ENCODE data around the gene AATF.

AATF gene

DNA sequence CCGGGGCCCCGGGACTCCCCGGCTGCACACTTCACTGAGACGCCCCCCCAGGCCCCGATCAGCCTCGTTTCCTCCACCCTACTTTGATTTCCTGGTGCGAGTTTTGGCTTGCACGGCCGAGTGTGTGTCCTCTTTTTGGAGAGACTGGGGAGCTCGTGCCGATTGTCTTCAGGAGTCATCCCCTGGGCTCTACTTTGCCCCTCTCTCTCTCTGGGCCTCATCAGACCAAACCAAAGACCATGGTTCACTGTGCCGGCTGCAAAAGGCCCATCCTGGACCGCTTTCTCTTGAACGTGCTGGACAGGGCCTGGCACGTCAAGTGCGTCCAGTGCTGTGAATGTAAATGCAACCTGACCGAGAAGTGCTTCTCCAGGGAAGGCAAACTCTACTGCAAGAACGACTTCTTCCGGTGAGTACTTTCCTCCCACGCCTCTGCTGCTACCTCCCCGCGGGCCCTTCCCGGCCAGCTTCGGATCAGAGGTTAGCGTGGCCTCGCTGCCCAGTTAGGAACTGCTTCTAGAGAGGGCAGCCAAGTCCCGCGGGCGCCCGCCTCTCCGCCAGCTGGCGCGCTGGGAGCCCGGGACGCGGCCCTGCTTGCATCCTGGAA is 10.7 kb upstream of the AATF start:
- no peak overlapping the region for H3K4me3 ChIP-seq (ENCODE audit: low read depth in 1 of 2, low read length in 2 of 2)
- H3K4me1 ChIP-seq (ENCODE audit: insufficient read depth, low read length): peaks cover 39% of the 10 kb centered on the region
- H3K9ac ChIP-seq (ENCODE audit: low read length): no peak overlapping the region

DNA sequence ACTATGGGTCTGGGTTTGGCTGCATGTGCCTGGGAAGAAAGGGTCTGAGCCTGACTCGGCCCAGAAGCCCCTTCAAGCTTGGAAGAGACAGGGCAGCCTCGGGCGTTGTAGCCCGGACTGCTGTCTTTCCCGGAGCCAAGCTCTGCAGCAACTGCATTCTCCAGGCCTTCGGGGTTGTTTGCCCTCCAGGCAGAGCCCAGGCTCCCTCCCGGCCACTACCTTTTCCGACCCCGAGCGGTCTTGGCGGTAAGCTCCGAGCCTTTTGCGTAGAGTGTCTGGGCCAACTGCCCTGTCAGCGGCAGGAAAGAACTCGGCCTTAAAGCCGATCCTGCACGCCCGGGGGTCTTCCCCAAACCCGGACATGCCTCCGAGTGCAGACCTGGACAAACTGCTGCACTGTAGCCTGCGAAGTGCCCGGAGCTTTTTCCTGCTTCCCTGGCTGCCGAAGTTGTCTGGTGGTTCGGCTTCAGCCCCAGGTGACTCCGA is 10.1 kb upstream of the AATF start:
- no peak overlapping the region for H3K4me3 ChIP-seq (ENCODE audit: low read depth in 1 of 2, low read length in 2 of 2)
- peaks cover 36% of the 10 kb centered on the region for H3K4me1 ChIP-seq (ENCODE audit: insufficient read depth, low read length)
- H3K36me3 ChIP-seq (ENCODE audit: insufficient read depth, low read length): no peaks in the 10 kb centered on the region
- H3K27ac ChIP-seq (ENCODE audit: low read depth, low read length): no peak overlapping the region
- H3K9me3 ChIP-seq (ENCODE audit: low read length): no peaks in the 10 kb centered on the region
- no peak overlapping the region for H3K9ac ChIP-seq (ENCODE audit: low read length)
- peaks cover 96 to 98% of the 10 kb centered on the region in 2 donors for H3K27me3 ChIP-seq (ENCODE audit: control insufficient read depth in 1 of 2, insufficient read depth in 2 of 2, low read length in 2 of 2)

More for the DNA sequence above, 10.7 kb upstream of the AATF start:
- Histone ChIP-seq H3K36me3 (ENCODE audit: insufficient read depth, low read length) (no peaks in the 10 kb centered on the region), H3K27ac (ENCODE audit: low read depth, low read length) (no peak overlapping the region), H3K27me3 (ENCODE audit: control insufficient read depth in 1 of 2, insufficient read depth in 2 of 2, low read length in 2 of 2) (peaks cover 96 to 98% of the 10 kb centered on the region in 2 donors), H3K9me3 (ENCODE audit: low read length) (no peaks in the 10 kb centered on the region)

DNA sequence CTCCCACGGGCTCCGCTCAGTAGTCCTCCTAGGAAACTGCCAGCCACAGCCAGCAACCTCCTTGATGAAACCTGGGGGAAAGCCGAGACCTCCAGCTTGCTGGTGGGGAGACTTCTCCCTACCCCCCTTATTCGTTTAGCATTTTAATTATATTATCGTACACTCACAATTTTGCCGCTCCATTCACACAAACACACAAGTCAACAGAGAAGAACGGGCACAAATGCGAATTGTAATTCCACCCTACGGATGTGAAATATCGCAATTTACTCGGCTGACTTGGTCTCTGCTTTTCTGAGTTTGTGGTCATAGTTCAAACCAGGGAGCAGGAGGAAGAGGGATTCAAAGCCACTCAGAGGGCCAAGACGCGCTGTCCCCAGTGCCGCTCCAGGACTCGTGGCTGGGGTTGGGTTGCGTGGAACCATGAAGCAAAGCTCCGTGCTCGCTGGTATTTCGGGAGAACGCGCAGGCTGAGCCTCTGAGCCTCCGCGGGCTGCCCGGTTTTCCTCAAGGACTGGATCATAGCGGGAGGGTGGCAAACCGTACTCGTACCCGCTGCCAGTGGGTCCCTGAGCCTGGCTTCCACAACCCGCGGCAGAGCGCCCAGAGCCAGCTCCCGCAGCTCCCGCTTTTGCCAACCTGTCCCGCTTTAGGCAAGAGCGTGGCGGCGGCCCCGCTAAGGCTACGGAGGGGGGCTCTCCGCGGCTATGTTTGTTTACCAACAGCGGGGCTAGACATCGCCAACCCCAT is 9.5 kb upstream of the AATF start:
- Histone ChIP-seq H3K27ac (ENCODE audit: low read depth, low read length) (no peak overlapping the region), H3K36me3 (ENCODE audit: insufficient read depth, low read length) (no peaks in the 10 kb centered on the region), H3K4me3 (ENCODE audit: low read depth in 1 of 2, low read length in 2 of 2) (no peak overlapping the region), H3K27me3 (ENCODE audit: control insufficient read depth in 1 of 2, insufficient read depth in 2 of 2, low read length in 2 of 2) (peaks cover 96 to 98% of the 10 kb centered on the region in 2 donors), H3K9me3 (ENCODE audit: low read length) (no peaks in the 10 kb centered on the region), H3K4me1 (ENCODE audit: insufficient read depth, low read length) (peaks cover 32% of the 10 kb centered on the region), H3K9ac (ENCODE audit: low read length) (no peak overlapping the region)

GRCh38 chr17:36939802-36940312 is 8.9 kb upstream of the AATF start:
- Histone ChIP-seq H3K4me3 (ENCODE audit: low read depth in 1 of 2, low read length in 2 of 2) (no peak overlapping the region), H3K9ac (ENCODE audit: low read length) (no peak overlapping the region), H3K4me1 (ENCODE audit: insufficient read depth, low read length) (peaks cover 28% of the 10 kb centered on the region), H3K27ac (ENCODE audit: low read depth, low read length) (no peak overlapping the region), H3K9me3 (ENCODE audit: low read length) (no peaks in the 10 kb centered on the region), H3K27me3 (ENCODE audit: control insufficient read depth in 1 of 2, insufficient read depth in 2 of 2, low read length in 2 of 2) (peaks cover 96 to 98% of the 10 kb centered on the region in 2 donors), H3K36me3 (ENCODE audit: insufficient read depth, low read length) (no peaks in the 10 kb centered on the region)

DNA sequence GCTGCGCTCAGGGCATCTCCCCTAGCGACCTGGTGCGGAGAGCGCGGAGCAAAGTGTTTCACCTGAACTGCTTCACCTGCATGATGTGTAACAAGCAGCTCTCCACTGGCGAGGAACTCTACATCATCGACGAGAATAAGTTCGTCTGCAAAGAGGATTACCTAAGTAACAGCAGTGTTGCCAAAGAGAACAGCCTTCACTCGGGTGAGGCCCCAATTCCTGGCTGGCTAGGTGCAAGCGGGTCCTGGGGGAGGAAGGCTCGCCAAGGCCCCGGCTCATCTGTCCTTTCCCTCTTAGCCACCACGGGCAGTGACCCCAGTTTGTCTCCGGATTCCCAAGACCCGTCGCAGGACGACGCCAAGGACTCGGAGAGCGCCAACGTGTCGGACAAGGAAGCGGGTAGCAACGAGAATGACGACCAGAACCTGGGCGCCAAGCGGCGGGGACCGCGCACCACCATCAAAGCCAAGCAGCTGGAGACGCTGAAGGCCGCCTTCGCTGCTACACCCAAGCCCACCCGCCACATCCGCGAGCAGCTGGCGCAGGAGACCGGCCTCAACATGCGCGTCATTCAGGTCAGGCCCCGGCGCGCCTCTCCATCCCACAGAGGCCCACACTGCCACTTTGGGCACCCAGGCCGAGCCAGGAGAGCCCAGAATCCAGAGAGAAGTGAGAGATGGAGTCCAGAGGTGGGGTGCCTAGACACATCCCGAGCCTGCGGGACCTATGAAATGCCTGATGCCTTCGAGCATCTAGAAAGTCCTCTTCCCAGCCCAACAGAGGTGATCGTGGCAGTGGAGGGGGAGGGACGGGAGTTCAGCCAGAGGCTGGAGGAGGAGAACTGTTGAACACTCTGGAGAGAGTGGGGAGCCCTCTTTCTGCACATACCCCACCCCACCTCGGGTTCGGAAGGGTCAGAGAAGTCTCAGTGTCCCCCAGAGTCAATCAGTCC is 8.2 kb upstream of the AATF start:
- Histone ChIP-seq H3K27me3 (ENCODE audit: control insufficient read depth in 1 of 2, insufficient read depth in 2 of 2, low read length in 2 of 2) (peaks cover 96% of the 10 kb centered on the region in 2 donors), H3K4me3 (ENCODE audit: low read depth in 1 of 2, low read length in 2 of 2) (no peak overlapping the region), H3K9ac (ENCODE audit: low read length) (no peak overlapping the region), H3K4me1 (ENCODE audit: insufficient read depth, low read length) (peaks cover 28% of the 10 kb centered on the region), H3K27ac (ENCODE audit: low read depth, low read length) (no peak overlapping the region), H3K9me3 (ENCODE audit: low read length) (no peaks in the 10 kb centered on the region), H3K36me3 (ENCODE audit: insufficient read depth, low read length) (no peaks in the 10 kb centered on the region)

DNA sequence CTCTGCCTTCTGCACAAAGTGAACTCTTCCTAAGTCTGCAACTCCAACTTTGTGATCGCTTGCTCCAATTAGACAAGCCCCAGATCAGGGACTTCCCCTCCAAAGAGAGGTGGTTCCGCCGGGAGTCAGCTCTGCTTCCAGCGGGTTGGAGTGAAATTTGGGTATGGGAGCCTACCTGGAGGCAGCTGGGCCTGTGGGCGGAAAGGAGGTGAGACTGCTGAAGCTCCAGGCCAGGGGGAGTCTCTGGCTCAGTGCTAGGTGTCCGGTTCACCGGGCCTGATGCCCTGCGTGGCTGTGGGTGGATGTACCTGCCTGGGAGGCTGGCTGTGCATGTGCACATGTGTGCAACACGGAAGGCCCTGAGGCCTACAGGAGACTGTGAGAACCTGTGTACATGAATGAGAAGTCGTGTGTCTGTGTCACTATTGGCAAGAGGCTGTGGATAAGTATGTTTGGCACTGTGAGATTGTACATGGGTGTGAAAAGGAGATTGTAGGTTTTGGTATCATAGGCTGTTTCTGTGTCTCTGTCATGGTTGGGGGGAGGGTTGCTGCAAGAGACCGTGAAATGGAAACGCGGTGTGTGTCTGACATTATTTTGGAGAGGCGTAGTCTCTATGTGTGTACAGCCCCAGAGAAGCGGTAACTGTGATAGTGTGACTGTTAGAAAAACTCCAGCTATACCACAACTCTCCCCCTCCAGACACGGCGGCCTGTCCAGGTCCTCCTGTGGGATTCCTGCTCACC is 7.3 kb upstream of the AATF start:
- Histone ChIP-seq H3K4me3 (ENCODE audit: low read depth in 1 of 2, low read length in 2 of 2) (no peak overlapping the region), H3K36me3 (ENCODE audit: insufficient read depth, low read length) (no peaks in the 10 kb centered on the region), H3K27me3 (ENCODE audit: control insufficient read depth in 1 of 2, insufficient read depth in 2 of 2, low read length in 2 of 2) (peaks cover 96% of the 10 kb centered on the region in 2 donors), H3K9me3 (ENCODE audit: low read length) (no peaks in the 10 kb centered on the region), H3K9ac (ENCODE audit: low read length) (no peak overlapping the region), H3K27ac (ENCODE audit: low read depth, low read length) (no peak overlapping the region), H3K4me1 (ENCODE audit: insufficient read depth, low read length) (peaks cover 21% of the 10 kb centered on the region)

DNA sequence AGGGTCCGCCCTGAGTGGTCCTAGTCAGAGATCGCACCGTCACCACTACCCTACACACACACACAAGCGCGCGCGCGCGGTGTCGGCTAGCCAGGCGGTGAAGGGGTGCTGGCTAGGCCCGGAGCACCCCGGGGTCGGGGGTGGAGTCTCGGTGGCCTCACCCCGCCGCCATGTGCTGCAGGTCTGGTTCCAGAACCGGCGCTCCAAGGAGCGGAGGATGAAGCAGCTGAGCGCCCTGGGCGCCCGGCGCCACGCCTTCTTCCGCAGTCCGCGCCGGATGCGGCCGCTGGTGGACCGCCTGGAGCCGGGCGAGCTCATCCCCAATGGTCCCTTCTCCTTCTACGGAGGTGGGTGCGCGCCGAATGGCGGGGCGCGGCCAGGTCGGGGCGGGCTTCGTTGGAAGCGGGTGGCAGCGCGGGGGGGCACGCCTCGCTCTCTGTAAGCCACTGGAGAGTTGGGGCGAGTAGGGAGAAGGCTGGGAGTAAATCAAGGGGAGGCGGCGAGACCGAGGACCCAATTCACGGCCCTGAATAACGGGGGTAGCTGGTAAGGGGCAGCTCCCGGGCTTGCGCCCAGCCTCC is 6.6 kb upstream of the AATF start:
- H3K4me1 ChIP-seq (ENCODE audit: insufficient read depth, low read length): peaks cover 15% of the 10 kb centered on the region
- no peak overlapping the region for H3K4me3 ChIP-seq (ENCODE audit: low read depth in 1 of 2, low read length in 2 of 2)
- H3K27me3 ChIP-seq (ENCODE audit: control insufficient read depth in 1 of 2, insufficient read depth in 2 of 2, low read length in 2 of 2): peaks cover 96% of the 10 kb centered on the region in 2 donors
- H3K36me3 ChIP-seq (ENCODE audit: insufficient read depth, low read length): no peaks in the 10 kb centered on the region
- H3K9me3 ChIP-seq (ENCODE audit: low read length): no peaks in the 10 kb centered on the region
- no peak overlapping the region for H3K9ac ChIP-seq (ENCODE audit: low read length)
- no peak overlapping the region for H3K27ac ChIP-seq (ENCODE audit: low read depth, low read length)

DNA sequence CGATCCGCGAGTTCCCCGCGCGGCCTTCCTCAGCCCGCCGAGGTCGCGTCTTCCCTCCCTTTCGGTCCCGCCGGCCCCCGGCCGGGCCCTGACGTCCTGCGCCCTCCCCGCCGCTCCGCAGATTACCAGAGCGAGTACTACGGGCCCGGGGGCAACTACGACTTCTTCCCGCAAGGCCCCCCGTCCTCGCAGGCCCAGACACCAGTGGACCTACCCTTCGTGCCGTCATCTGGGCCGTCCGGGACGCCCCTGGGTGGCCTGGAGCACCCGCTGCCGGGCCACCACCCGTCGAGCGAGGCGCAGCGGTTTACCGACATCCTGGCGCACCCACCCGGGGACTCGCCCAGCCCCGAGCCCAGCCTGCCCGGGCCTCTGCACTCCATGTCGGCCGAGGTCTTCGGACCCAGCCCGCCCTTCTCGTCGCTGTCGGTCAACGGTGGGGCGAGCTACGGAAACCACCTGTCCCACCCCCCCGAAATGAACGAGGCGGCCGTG is 6.1 kb upstream of the AATF start:
- H3K9ac ChIP-seq (ENCODE audit: low read length): no peak overlapping the region
- no peak overlapping the region for H3K4me3 ChIP-seq (ENCODE audit: low read depth in 1 of 2, low read length in 2 of 2)
- peaks cover 93 to 96% of the 10 kb centered on the region in 2 donors for H3K27me3 ChIP-seq (ENCODE audit: control insufficient read depth in 1 of 2, insufficient read depth in 2 of 2, low read length in 2 of 2)
- H3K27ac ChIP-seq (ENCODE audit: low read depth, low read length): no peak overlapping the region
- H3K36me3 ChIP-seq (ENCODE audit: insufficient read depth, low read length): no peaks in the 10 kb centered on the region
- no peaks in the 10 kb centered on the region for H3K9me3 ChIP-seq (ENCODE audit: low read length)
- H3K4me1 ChIP-seq (ENCODE audit: insufficient read depth, low read length): peaks cover 13% of the 10 kb centered on the region

GRCh38 chr17:36943250-36944191 is 5.2 kb upstream of the AATF start:
- no peak overlapping the region for H3K4me3 ChIP-seq (ENCODE audit: low read depth in 1 of 2, low read length in 2 of 2)
- no peaks in the 10 kb centered on the region for H3K9me3 ChIP-seq (ENCODE audit: low read length)
- H3K27ac ChIP-seq (ENCODE audit: low read depth, low read length): no peak overlapping the region
- H3K27me3 ChIP-seq (ENCODE audit: control insufficient read depth in 1 of 2, insufficient read depth in 2 of 2, low read length in 2 of 2): peaks cover 86 to 88% of the 10 kb centered on the region in 2 donors
- no peak overlapping the region for H3K9ac ChIP-seq (ENCODE audit: low read length)
- H3K36me3 ChIP-seq (ENCODE audit: insufficient read depth, low read length): no peaks in the 10 kb centered on the region
- H3K4me1 ChIP-seq (ENCODE audit: insufficient read depth, low read length): peaks cover 13% of the 10 kb centered on the region

Data from muscle layer of colon (tissue), 2 donors.